ENCODE data around the gene ACSL1.

Gene ACSL1

GRCh38 chr4:184814686-184815045 is 11.1 kb downstream of the ACSL1 start:
- no peaks in the 10 kb centered on the region for H3K27me3 ChIP-seq (ENCODE audit: insufficient read depth, low read length, poor library complexity, severe bottlenecking)
- no peaks in the 10 kb centered on the region for H3K9me3 ChIP-seq (ENCODE audit: insufficient read depth, low read depth, low read length)
- H3K4me3 ChIP-seq (ENCODE audit: low read length, poor library complexity, severe bottlenecking), result no peak overlapping the region
- no peak for TF ChIP-seq EZH2phosphoT487 (IDR thresholded peaks at IDR 0.05; ENCODE audit: borderline replicate concordance)
- TF ChIP-seq CTCF (conservative IDR thresholded peaks at IDR 0.05; ENCODE audit: low read length), result no peak
- H3K79me2 ChIP-seq (ENCODE audit: insufficient read depth, low read length), result no peaks in the 10 kb centered on the region
- H3F3A ChIP-seq (ENCODE audit: low read depth), result no peaks in the 10 kb centered on the region
- no peak overlapping the region for H3K4me2 ChIP-seq (ENCODE audit: low read depth, low read length, poor library complexity, severe bottlenecking)
- H2AFZ ChIP-seq (ENCODE audit: low read length), result no peak overlapping the region
- H3K9me2 ChIP-seq (replicated peaks; ENCODE audit: low read depth, low read length), result no peaks in the 10 kb centered on the region
- H3K4me1 ChIP-seq (ENCODE audit: insufficient read depth, low read length, poor library complexity, severe bottlenecking), result no peaks in the 10 kb centered on the region
- no peaks in the 10 kb centered on the region for H3K36me3 ChIP-seq (ENCODE audit: insufficient read depth, low read length)
- no peak overlapping the region for H3K9ac ChIP-seq (ENCODE audit: low read depth, low read length, poor library complexity, severe bottlenecking)
- no peaks in the 10 kb centered on the region for H4K20me1 ChIP-seq (ENCODE audit: insufficient read depth, low read length, poor library complexity, severe bottlenecking)

- Histone ChIP-seq H3K9me3 (ENCODE audit: insufficient read depth, low read depth, low read length) (no peaks in the 10 kb centered on the region), H3K9me2 (replicated peaks; ENCODE audit: low read depth, low read length) (no peaks in the 10 kb centered on the region), H4K20me1 (ENCODE audit: insufficient read depth, low read length, poor library complexity, severe bottlenecking) (no peaks in the 10 kb centered on the region), H3K4me1 (ENCODE audit: insufficient read depth, low read length, poor library complexity, severe bottlenecking) (no peaks in the 10 kb centered on the region), H3K9ac (ENCODE audit: low read depth, low read length, poor library complexity, severe bottlenecking) (no peak overlapping the region), H3F3A (ENCODE audit: low read depth) (no peaks in the 10 kb centered on the region), H3K4me3 (ENCODE audit: low read length, poor library complexity, severe bottlenecking) (no peak overlapping the region), H3K36me3 (ENCODE audit: insufficient read depth, low read length) (no peaks in the 10 kb centered on the region), H3K79me2 (ENCODE audit: insufficient read depth, low read length) (no peaks in the 10 kb centered on the region), H3K27me3 (ENCODE audit: insufficient read depth, low read length, poor library complexity, severe bottlenecking) (no peaks in the 10 kb centered on the region), H2AFZ (ENCODE audit: low read length) (no peak overlapping the region), H3K4me2 (ENCODE audit: low read depth, low read length, poor library complexity, severe bottlenecking) (no peak overlapping the region)
- TF ChIP-seq EZH2phosphoT487 (IDR thresholded peaks at IDR 0.05; ENCODE audit: borderline replicate concordance) (no peak), CTCF (conservative IDR thresholded peaks at IDR 0.05; ENCODE audit: low read length) (no peak)
These were observed 13.1 kb downstream of the ACSL1 start for GRCh38 chr4:184812651-184813181.

- Histone ChIP-seq H3K27me3 (ENCODE audit: insufficient read depth, low read length, poor library complexity, severe bottlenecking) (no peaks in the 10 kb centered on the region), H3K79me2 (ENCODE audit: insufficient read depth, low read length) (no peaks in the 10 kb centered on the region), H3K9ac (ENCODE audit: low read depth, low read length, poor library complexity, severe bottlenecking) (no peak overlapping the region), H3K9me2 (replicated peaks; ENCODE audit: low read depth, low read length) (no peaks in the 10 kb centered on the region), H3K4me1 (ENCODE audit: insufficient read depth, low read length, poor library complexity, severe bottlenecking) (no peaks in the 10 kb centered on the region), H3K36me3 (ENCODE audit: insufficient read depth, low read length) (no peaks in the 10 kb centered on the region), H3K4me3 (ENCODE audit: low read length, poor library complexity, severe bottlenecking) (no peak overlapping the region), H4K20me1 (ENCODE audit: insufficient read depth, low read length, poor library complexity, severe bottlenecking) (no peaks in the 10 kb centered on the region), H3F3A (ENCODE audit: low read depth) (no peaks in the 10 kb centered on the region), H3K9me3 (ENCODE audit: insufficient read depth, low read depth, low read length) (no peaks in the 10 kb centered on the region), H3K4me2 (ENCODE audit: low read depth, low read length, poor library complexity, severe bottlenecking) (no peak overlapping the region), H2AFZ (ENCODE audit: low read length) (no peak overlapping the region)
- TF ChIP-seq EZH2phosphoT487 (IDR thresholded peaks at IDR 0.05; ENCODE audit: borderline replicate concordance), result no peak
These were observed 13.6 kb downstream of the ACSL1 start for GRCh38 chr4:184812199-184812542.

GRCh38 chr4:184811526-184812198 is 14.1 kb downstream of the ACSL1 start:
- TF ChIP-seq CTCF (conservative IDR thresholded peaks at IDR 0.05; ENCODE audit: low read length) (no peak), EZH2phosphoT487 (IDR thresholded peaks at IDR 0.05; ENCODE audit: borderline replicate concordance) (no peak)
- Histone ChIP-seq H3K4me3 (ENCODE audit: low read length, poor library complexity, severe bottlenecking) (no peak overlapping the region), H3K36me3 (ENCODE audit: insufficient read depth, low read length) (no peaks in the 10 kb centered on the region), H3K9me3 (ENCODE audit: insufficient read depth, low read depth, low read length) (no peaks in the 10 kb centered on the region), H3K4me1 (ENCODE audit: insufficient read depth, low read length, poor library complexity, severe bottlenecking) (no peaks in the 10 kb centered on the region), H3K9ac (ENCODE audit: low read depth, low read length, poor library complexity, severe bottlenecking) (no peak overlapping the region), H3F3A (ENCODE audit: low read depth) (no peaks in the 10 kb centered on the region), H3K4me2 (ENCODE audit: low read depth, low read length, poor library complexity, severe bottlenecking) (no peak overlapping the region), H2AFZ (ENCODE audit: low read length) (no peak overlapping the region), H3K79me2 (ENCODE audit: insufficient read depth, low read length) (no peaks in the 10 kb centered on the region), H3K27me3 (ENCODE audit: insufficient read depth, low read length, poor library complexity, severe bottlenecking) (no peaks in the 10 kb centered on the region), H4K20me1 (ENCODE audit: insufficient read depth, low read length, poor library complexity, severe bottlenecking) (no peaks in the 10 kb centered on the region), H3K9me2 (replicated peaks; ENCODE audit: low read depth, low read length) (no peaks in the 10 kb centered on the region)

Data from Loucy (cell line).